ENCODE measurements around the gene RND1.
"Not testable (repeated sequence)": the region's sequence is repeated elsewhere in the genome, so short reads cannot be mapped to it uniquely, and the experiment has no call there.

The RND1 gene

GRCh38 chr12:48865281-48866051 lies at the start of gene RND1:
TSS of gene RND1 (minus strand) at chr12:48865870. CDS start at chr12:48865767, 103 bp downstream.
- Histone ChIP-seq H3K4me3 (replicated peaks; ENCODE audit: low read depth, low read length) (peak within 1 kb of the TSS; percentile 80), H3K36me3 (ENCODE audit: control insufficient read depth, insufficient read depth, low read length) (peaks cover 6% of the 10 kb centered on the region), H3K27me3 (replicated peaks; ENCODE audit: control insufficient read depth, insufficient read depth, low read length) (no peaks in the 10 kb centered on the region)
- peak; percentile 6 for TF ChIP-seq CTCF (IDR thresholded peaks at IDR 0.05; ENCODE audit: insufficient read depth, low read length, poor library complexity, severe bottlenecking)
- DNase-seq (ENCODE audit: extremely low read depth, insufficient read length): peak; percentile 84

DNA sequence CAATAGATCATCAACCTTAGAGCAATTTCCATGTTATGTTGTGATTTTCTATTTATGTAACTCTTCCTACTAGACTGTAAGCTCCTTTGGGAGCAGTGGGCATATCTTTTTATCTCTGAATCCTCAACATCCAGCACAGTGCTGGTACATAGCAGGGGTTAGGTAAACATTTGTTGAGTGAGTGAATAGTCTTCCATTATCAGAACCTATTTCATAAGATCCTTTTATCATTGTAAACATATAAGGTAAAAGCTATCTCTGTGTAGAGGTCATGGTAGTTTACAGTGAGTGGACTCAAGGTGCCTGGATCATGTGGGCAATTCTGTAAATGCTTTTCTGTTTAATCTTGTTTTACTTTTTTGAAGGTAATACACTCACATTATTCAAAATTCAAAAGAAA lies 44.5 kb upstream of the RND1 start:
- H3K36me3 ChIP-seq (ENCODE audit: control insufficient read depth, insufficient read depth, low read length): no peaks in the 10 kb centered on the region
- no peaks in the 10 kb centered on the region for H3K27me3 ChIP-seq (replicated peaks; ENCODE audit: control insufficient read depth, insufficient read depth, low read length)
- no peak for DNase-seq (ENCODE audit: extremely low read depth, insufficient read length)
- no peak overlapping the region for H3K4me3 ChIP-seq (replicated peaks; ENCODE audit: low read depth, low read length)
- no peak for TF ChIP-seq CTCF (IDR thresholded peaks at IDR 0.05; ENCODE audit: insufficient read depth, low read length, poor library complexity, severe bottlenecking)

DNA sequence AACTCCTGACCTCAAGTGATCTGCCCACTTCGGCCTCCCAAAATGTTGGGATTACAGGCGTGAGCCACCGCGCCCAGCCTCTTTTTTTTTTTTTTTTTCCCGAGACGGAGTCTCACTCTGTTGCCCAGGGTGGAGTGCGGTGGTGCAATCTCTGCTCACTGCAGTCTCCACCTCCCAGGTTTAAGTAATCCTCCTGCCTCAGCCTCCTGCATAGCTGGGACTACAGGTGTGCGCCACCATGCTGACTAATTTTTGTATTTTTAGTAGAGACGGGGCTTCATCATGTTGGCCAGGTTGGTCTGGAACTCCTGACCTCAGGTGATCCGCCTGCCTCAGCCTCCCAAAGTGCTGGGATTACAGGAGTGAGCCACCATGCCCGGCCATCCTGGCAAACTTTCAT lies 44.0 kb upstream of the RND1 start:
- not testable (repeated sequence) for H3K4me3 ChIP-seq (replicated peaks; ENCODE audit: low read depth, low read length); H3K36me3 ChIP-seq (ENCODE audit: control insufficient read depth, insufficient read depth, low read length); H3K27me3 ChIP-seq (replicated peaks; ENCODE audit: control insufficient read depth, insufficient read depth, low read length); DNase-seq (ENCODE audit: extremely low read depth, insufficient read length)

DNA sequence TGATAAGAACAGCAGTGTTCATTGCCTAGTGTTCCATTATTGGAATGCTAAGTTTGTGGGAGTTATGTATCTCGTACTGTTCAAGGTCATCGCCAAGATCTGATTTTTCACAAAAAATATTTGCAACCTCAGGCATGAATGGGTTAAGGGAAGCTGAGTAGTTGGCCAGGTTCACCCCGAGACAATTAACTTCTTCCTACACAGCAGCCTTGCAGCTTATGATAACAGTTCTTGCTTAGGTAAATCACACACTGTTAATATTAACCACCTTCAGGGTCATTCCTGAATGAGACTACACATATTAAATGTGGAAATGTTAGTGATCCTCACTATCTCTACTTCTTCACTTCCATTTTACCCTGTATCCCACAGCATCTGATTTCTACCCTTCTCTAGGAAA lies 41.6 kb upstream of the RND1 start:
- H3K4me3 ChIP-seq (replicated peaks; ENCODE audit: low read depth, low read length): no peak overlapping the region
- no peaks in the 10 kb centered on the region for H3K27me3 ChIP-seq (replicated peaks; ENCODE audit: control insufficient read depth, insufficient read depth, low read length)
- H3K36me3 ChIP-seq (ENCODE audit: control insufficient read depth, insufficient read depth, low read length): no peaks in the 10 kb centered on the region
- no peak for DNase-seq (ENCODE audit: extremely low read depth, insufficient read length)
- no peak for TF ChIP-seq CTCF (IDR thresholded peaks at IDR 0.05; ENCODE audit: insufficient read depth, low read length, poor library complexity, severe bottlenecking)

DNA sequence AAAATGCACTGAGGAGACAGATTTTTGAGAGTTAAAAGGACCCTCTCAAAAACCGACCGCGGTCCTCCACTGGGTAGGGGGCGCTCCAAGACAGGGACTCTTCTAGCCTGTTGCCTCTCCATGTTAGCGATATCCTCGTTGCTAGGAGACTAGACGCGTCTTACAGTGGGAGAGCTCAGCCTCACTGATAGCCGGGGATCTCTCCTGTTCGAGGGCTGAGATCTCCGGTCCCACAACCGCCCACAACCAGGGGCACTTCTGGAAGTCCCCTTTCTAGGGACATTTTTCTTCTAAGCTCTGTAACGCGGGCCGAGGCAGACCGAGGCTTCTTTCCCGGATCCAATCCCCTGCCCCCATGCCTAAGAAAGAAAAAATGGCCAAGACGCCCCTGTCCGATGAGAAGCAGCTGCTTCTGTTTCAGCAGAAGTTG lies 38.3 kb upstream of the RND1 start:
- Histone ChIP-seq H3K27me3 (replicated peaks; ENCODE audit: control insufficient read depth, insufficient read depth, low read length) (no peaks in the 10 kb centered on the region), H3K36me3 (ENCODE audit: control insufficient read depth, insufficient read depth, low read length) (no peaks in the 10 kb centered on the region), H3K4me3 (replicated peaks; ENCODE audit: low read depth, low read length) (peak overlapping the region; percentile 23)
- DNase-seq (ENCODE audit: extremely low read depth, insufficient read length): peak; percentile 44
- TF ChIP-seq CTCF (IDR thresholded peaks at IDR 0.05; ENCODE audit: insufficient read depth, low read length, poor library complexity, severe bottlenecking): peak; percentile 73

- H3K4me3 ChIP-seq (replicated peaks; ENCODE audit: low read depth, low read length): peak overlapping the region; percentile 4; the same call in 1 of the 2 replicates
- no peak for DNase-seq (ENCODE audit: extremely low read depth, insufficient read length)
Measured at GRCh38 chr12:48903363-48903981, 37.8 kb upstream of the RND1 start.

More at GRCh38 chr12:48903363-48903981, 37.8 kb upstream of the RND1 start:
- no peaks in the 10 kb centered on the region for H3K27me3 ChIP-seq (replicated peaks; ENCODE audit: control insufficient read depth, insufficient read depth, low read length)
- TF ChIP-seq CTCF (IDR thresholded peaks at IDR 0.05; ENCODE audit: insufficient read depth, low read length, poor library complexity, severe bottlenecking): no peak
- no peaks in the 10 kb centered on the region for H3K36me3 ChIP-seq (ENCODE audit: control insufficient read depth, insufficient read depth, low read length)
